DMS53 (cell line): ENCODE data around the gene PDF.

Experiments used
- DNase-seq: peaks from one replicate; lab custom pipeline; 2025; lab: John Stamatoyannopoulos, UW

Gene PDF

GRCh38 chr16:69339289-69340094 lies 9.1 kb upstream of the PDF start, which contains the start of the genes COG8 and NIP7:
Gene COG8, minus strand, starts transcription at chr16:69339564. Its CDS starts 12 bp downstream, at chr16:69339552.
Gene NIP7, plus strand, starts transcription at chr16:69339772. Its CDS starts 58 bp downstream, at chr16:69339830.
- peak; percentile 98 for DNase-seq

- no peak for DNase-seq
These were observed 8.3 kb upstream of the PDF start for GRCh38 chr16:69338557-69339288.

- DNase-seq, result no peak
These were observed 4.3 kb upstream of the PDF start for GRCh38 chr16:69334696-69335095.

- DNase-seq, result peak; percentile 77
These were observed 761 bp downstream of the PDF start for GRCh38 chr16:69329369-69330285.

GRCh38 chr16:69328854-69329316 lies 1.5 kb downstream of the PDF start:
- DNase-seq, result peak; percentile 38

- DNase-seq, result no peak
These were observed 2.6 kb downstream of the PDF start for GRCh38 chr16:69327585-69328310.

GRCh38 chr16:69326172-69326873 lies 4.1 kb downstream of the PDF start:
- peak; percentile 30 for DNase-seq

- no peak for DNase-seq
These were observed 4.6 kb downstream of the PDF start for GRCh38 chr16:69325784-69326171.

- DNase-seq, result no peak
These were observed 5.7 kb downstream of the PDF start for GRCh38 chr16:69324585-69325253.

- DNase-seq, result peak; percentile 41
These were observed 6.3 kb downstream of the PDF start for GRCh38 chr16:69324013-69324531.

GRCh38 chr16:69323415-69323814 lies 7.0 kb downstream of the PDF start:
- no peak for DNase-seq

GRCh38 chr16:69322343-69322742 lies 8.0 kb downstream of the PDF start:
- no peak for DNase-seq

- DNase-seq, result no peak
These were observed 9.3 kb downstream of the PDF start for GRCh38 chr16:69321080-69321479.

GRCh38 chr16:69320740-69321073 lies 9.7 kb downstream of the PDF start:
- no peak for DNase-seq

- no peak for DNase-seq
These were observed 10.3 kb downstream of the PDF start for GRCh38 chr16:69319826-69320739.

- DNase-seq, result no peak
These were observed 11.0 kb downstream of the PDF start for GRCh38 chr16:69319381-69319780.

GRCh38 chr16:69318911-69319289 lies 11.5 kb downstream of the PDF start:
- DNase-seq, result no peak

- DNase-seq, result peak; percentile 93
These were observed 12.0 kb downstream of the PDF start for GRCh38 chr16:69318177-69318910.
